Brain pericyte (primary cell): ENCODE measurements around the gene CCDC170.

Experiments used
- DNase-seq: peaks from one replicate; pipeline ENCODE4 v3.0.0-alpha.2; 2012; ENCODE audit warnings: low read depth, low spot score

CCDC170 gene

DNA sequence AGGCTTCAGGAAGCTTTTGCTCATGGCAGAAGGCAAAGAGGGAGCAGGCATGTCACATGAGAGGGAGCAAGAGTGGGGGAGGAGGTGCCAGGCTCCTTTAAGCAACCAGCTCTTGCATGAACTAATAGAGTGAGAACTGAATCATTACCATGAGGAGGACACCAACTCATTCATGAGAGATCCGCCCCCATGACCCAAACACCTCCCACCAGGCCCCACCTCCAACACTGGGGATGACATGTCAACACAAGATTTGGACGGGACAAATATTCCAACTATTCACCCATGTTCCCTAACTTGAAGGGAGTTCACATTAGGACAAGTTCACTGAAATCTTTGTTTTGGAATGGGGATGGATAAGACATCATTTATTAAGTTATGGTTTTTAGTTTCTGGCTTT, 158.5 kb downstream of the CCDC170 start:
- DNase-seq = no peak

DNA sequence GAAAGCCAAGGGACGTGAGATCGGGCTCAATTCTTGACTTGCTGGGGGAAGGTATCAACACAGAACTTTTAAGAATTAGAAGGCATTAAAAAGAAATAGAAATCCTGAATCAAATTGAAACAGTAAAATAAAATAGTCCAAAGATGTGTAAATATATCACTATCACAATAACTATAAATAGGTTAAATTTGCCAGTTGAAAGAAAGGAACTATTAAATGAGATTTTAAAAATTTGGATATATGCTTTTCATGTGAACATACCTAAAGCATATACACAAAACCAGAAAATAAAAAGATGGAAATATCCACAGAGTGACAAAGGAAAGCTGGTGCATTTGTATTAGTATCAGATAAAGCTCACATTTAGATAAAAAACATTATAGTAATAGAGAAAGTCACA, 161.3 kb downstream of the CCDC170 start:
- DNase-seq = no peak

DNA sequence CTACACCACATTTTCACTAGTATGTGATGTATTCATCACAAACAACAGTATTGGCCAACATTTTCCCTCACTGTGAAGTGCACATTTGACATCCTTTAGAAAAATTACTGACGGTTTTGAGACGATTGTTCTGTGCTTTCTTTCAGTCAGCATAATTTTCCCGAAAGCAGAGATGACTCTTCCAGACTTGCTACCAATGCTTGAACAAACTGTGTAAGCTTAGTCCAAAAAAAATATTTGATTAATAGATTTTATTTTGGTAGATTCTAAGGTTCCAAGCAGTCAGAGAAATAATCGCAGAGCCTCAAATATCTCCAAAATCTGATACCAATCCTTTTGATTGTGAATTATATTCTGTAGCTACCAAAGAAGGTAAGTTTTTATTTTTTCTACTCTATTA, 162.6 kb downstream of the CCDC170 start:
- no peak for DNase-seq

DNA sequence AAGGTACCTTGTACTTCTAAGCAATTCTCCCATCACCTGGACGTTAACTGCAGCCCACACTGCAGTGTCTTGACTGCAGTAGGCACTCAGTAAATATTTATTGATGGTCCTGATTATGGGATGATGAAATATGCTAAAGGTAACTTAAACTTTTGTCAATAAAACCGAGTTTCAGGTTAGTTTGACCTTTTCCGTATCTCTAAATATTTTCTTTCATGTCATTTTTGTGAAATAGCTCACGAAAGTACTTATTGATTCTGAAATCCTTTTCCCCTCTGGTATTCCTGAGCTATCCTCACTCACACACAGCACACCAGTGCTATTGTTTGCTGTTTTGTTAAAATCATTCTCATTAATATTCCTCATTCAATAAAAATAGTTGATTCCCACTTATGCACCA, 164.3 kb downstream of the CCDC170 start:
- DNase-seq = no peak

DNA sequence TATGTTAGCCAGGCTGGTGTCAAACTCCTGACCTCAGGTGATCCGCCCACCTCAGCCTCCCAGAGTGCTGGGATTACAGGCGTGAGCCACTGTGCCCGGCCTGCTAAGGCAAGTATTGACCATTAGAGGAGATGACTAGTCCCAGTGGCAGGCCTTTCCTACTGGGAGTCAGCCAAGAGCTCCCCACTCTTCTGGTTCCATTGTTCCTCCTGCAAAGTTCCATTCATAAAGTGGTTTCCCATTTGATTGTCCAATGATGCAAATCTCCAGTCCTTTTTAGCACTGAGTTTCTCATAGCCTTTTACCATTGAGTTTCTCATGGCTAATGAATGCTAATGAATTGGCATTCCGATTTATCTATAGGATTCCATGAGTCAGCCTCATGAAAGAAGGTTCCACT, 165.4 kb downstream of the CCDC170 start:
- DNase-seq = no peak

DNA sequence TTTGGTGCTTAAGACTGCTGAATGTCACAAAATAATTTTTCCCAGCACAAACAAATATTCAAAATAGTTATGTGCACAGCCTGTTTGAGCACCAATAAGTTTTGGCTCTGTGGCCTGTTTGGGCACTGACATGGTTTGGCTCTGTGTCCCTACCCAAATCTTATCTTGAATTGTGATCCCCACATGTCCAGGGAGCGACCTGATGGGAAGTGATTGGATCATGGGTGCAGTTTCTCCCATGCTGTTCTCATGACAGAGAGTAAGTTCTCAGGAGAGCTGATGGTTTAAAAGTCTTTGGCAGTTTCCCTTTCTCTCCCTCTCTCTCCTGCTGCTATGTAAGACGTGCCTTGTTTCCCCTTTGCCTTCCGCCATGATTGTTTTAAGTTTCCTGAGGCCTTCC, 167.7 kb downstream of the CCDC170 start:
- DNase-seq = no peak

DNA sequence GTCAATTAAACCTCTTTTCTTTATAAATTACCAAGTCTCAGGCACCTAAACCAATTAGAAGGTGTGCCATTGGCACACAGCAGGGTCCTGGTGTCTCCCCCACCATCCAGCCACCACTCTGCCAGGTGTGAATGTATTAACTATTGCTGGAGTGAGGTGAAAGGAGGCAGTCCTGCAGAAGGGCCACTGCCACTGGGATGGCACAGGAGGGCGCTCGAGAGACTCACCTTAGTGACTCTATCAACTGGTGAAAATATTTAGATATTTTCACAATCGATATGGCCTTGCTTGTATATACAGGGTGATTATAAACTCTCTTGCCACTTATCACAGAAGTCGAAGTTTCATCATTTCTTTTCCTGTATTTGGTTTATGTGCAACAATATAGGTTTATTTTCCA, 168.1 kb downstream of the CCDC170 start:
- no peak for DNase-seq

DNA sequence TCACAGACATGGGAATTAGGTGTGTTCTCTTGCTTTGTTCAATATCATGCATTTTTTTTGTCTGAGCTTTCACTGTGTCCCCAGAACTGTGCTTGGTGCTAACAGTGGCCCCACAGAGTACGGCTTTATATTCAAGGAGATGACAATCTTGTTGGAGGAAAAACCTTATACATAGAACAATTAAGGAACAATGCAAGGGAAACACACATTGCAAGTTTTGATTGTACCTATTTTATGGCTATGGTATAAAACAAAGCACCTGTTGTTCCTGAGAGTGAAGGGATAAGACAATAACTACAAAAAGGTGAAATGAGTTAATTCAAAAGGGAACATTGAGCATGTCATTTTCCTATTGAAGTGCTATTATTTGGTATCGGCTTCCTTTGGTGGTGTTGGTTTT, 169.7 kb downstream of the CCDC170 start:
- no peak for DNase-seq

DNA sequence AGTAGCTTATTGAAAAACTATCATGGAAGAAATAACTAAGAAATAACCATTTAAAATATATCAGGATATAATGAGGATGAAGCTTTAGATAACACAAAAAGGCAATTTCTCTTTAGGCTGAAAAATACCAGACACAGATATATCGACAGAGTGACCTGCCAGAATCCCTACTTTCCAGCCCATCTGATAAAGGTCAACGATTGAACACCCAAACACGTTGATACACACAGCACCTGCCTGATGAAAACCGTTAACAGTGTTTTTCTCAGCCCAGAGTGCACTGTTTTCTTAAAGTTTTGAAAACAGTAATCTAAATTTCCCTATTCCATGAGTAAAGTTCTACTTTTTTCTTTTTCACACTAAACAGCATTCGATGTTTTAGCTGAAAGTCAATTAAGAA, 170.6 kb downstream of the CCDC170 start:
- no peak for DNase-seq

DNA sequence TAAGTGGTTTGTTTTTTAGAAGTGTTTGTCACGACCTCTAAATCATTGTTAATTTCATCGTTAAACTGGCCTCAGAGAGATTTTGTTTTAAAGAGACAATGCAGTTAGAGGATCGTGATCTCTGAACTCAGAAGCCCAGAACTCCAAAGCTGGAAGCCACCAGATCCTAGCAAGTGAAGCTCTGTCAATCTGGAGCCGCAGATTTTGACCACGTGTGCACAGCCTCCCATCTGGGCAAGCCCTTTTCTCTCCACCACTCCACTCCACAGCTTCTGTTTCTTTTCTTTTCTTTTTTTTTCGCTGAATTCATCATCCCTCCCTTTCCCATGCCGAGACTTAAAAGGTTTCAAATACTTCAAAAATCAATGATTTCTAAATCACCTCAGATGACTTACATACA, 171.5 kb downstream of the CCDC170 start:
- DNase-seq = no peak

DNA sequence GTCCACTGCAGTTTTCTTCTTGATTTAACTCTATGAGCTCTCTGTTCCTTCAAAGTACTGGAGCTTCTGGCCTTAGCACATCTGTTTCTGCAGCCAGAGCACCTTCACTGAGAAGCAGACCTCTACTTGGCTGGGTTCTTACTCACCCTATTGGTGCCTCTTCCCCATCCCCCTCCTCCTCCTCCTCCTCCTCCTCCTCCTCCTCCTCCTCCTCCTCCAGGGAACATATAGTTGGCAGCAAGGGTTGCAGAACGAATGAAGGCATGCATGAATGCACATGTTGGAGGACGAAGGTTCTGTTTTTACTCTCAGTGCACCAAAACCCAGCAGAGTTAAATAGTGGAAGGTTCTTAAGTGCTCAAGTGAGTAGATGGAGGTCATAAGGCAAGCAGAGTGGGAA, 172.7 kb downstream of the CCDC170 start:
- DNase-seq = no peak

DNA sequence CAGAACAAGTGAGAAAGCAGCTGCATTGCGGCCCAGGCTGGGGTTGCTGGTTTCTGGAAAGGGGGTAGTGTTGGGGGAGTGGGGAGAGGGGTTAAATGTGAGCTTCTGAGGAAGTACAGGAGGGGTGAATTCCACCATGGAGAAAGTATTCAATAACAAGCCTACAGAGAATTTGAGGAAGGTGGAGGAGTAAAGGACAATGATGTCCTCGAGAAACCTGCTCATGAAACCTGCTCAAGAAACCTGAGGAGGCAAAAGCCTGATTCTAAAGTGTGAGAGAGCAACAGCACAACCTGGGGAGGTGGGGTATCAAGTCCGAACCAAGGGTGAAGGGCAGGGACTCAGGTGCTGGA, 175.4 kb downstream of the CCDC170 start:
- no peak for DNase-seq

DNA sequence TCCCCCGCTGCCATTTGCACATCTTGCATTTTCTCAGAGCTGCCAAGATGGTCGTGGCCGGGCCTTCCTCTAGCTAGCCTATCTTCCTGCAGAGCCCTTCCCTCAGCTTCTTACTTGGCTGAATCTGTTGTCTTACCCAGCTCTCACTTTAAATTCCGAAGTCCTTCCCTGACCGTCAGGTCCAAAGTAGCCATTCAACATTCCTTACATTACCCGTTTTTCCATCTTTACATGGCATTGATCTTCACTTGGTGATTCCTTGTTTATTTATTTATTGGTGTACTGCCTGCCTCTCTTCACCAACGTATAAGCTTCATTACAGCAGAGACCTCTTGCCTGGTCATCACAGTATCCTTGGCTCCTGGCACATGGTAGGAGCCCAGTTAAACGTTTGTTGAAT, 176.3 kb downstream of the CCDC170 start:
- no peak for DNase-seq
